Transverse colon (tissue), 3 donors: ENCODE results near the gene MAMDC2.

Source experiments
- EP300 ChIP-seq: sonication (generic); formaldehyde crosslinking; IDR thresholded peaks from one replicate; pipeline ENCODE4 v1.6.1; 2017; ENCODE audit warnings: antibody characterized with exemption, low read depth
- POLR2A ChIP-seq: fragments of 450-650 bp; IDR thresholded peaks from one replicate; pipeline ENCODE4 v1.6.1; 2016; ENCODE audit warnings: antibody characterized with exemption, mild to moderate bottlenecking, moderate library complexity
- TF ChIP-seq, protein P1 (sequence below), 5 experiments: fragments of 200-600 bp in 3 of 5; fragments of 450-650 bp in 2 of 5; sonication (generic) in 3 of 5; IDR thresholded peaks; 1 replicate in 2 of 5; 2 replicates in 3 of 5; pipeline ENCODE4 v1.5.1; 2016 to 2017; ENCODE audit warnings: antibody characterized with exemption in 5 of 5, inconsistent platforms in 3 of 5, mild to moderate bottlenecking in 2 of 5, moderate library complexity in 1 of 5

DNA sequence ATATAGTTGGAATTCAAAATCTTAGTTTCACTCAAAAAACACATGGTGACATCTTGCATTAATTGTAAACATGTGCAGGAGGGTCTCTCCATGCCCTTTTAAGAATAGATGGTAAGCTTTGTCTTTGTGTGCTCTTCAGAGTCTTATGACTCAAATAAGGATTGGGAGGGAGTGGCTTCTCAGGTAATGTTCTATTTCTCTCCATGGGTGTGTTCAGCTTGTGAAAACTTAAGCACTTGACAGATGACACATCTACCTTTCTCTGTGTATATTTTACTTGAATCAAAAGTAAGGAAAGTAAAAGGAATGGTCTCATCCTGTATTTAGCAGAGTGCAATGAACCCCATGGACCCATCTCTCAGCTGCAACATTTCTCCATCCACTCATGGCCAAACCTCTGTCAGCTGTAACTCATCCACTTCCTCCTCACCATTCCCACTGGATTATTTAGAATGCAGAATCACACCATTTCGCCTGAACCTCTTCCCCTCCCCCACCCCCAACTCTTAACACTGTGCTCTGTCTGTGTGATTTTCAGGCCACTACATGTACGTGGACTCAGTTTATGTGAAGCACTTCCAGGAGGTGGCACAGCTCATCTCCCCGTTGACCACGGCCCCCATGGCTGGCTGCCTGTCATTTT is 82.1 kb downstream of the MAMDC2 start:
- no peak for TF ChIP-seq POLR2A
- TF ChIP-seq, protein P1, sequence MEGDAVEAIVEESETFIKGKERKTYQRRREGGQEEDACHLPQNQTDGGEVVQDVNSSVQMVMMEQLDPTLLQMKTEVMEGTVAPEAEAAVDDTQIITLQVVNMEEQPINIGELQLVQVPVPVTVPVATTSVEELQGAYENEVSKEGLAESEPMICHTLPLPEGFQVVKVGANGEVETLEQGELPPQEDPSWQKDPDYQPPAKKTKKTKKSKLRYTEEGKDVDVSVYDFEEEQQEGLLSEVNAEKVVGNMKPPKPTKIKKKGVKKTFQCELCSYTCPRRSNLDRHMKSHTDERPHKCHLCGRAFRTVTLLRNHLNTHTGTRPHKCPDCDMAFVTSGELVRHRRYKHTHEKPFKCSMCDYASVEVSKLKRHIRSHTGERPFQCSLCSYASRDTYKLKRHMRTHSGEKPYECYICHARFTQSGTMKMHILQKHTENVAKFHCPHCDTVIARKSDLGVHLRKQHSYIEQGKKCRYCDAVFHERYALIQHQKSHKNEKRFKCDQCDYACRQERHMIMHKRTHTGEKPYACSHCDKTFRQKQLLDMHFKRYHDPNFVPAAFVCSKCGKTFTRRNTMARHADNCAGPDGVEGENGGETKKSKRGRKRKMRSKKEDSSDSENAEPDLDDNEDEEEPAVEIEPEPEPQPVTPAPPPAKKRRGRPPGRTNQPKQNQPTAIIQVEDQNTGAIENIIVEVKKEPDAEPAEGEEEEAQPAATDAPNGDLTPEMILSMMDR (IDR thresholded peaks at IDR 0.05): no peak
- no peak for TF ChIP-seq EP300
